GM15510 (cell line): ENCODE data around the gene SLC35B2.

Experiments
- POLR2A ChIP-seq: IDR thresholded peaks from 3 replicates; pipeline ENCODE4 v1.6.1; 2011; ENCODE audit warnings: borderline replicate concordance; ENCODE audit not compliant: insufficient read length; ENCODE audit errors: extremely low read depth

The SLC35B2 gene

DNA sequence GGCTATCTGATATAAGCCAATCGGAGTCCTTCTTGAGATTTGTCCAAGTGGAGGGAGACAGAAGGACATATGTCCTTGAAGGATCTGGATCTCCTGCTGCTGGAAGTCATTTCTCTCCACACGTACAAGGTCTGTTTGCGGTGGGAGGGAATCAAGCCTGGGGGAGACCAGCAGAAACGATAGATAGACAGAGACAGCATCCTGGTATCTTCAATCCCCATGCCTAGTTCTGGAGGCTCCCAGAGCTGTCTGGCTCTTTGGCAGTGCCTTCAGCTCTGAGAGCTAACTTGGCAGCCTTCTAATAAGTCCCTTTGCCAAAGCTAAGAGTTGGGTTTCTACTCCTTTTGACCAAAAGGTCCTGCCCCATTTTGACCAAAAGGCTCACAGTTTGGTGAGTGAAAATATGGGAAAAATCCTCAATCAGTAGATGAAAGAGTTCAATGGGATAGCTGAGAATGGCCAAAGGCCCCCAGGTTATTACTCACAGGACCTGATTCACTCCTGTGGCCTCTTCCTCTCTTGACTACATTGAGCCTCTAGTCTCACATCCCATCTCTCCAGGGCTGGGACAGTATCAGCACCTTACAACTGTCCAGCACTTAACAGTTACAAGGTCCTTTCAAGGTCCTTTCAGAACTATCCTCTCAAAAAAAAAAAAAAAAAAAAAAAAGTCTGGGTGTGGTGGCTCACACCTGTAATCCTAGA is 35.5 kb upstream of the SLC35B2 start:
- no peak for TF ChIP-seq POLR2A

DNA sequence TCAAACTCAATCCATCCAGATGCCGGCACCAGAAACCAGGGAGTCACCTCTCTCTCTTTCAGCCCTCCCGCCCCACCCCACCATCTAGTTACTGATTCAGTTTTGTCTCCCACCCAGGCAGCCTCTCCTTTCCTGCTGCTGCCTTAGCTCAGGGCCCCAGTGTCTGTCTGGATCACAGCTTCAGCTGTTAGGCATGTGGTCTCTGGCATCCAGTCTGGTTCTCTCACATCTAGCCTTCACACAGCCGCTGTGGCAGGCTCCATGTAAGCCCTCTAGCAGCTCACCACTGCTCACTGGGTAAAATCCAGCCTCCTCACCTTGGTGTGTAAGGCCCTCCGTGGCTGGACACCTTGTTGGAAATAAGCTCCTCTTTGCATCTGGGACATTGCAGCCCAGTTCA is 34.5 kb upstream of the SLC35B2 start:
- TF ChIP-seq POLR2A = no peak

DNA sequence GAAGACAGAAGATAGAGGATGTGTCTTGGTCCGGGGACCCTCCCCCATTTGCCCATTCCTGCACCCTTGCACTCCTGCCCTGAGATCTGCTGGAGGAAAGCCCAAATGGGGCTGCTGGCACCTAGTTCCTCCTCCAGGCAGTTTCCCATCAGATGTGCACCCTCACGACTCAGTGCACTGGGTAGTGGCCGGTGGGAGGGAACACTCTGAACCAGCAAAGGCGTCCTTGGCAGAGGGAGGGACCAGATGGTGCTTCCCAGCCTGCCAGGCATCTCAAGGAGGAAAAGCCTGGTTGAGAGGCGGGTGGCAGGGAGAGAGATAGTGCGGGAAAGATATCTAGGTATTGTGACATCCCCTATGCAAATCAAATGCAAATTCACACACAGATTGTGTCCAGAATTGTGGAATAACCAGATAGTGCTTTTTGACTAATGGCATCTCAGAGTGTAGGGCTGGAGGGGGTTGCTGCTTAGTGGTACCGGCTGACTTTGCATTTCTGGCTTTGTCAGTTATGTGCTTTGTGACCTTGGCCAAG is 32.5 kb upstream of the SLC35B2 start:
- no peak for TF ChIP-seq POLR2A

DNA sequence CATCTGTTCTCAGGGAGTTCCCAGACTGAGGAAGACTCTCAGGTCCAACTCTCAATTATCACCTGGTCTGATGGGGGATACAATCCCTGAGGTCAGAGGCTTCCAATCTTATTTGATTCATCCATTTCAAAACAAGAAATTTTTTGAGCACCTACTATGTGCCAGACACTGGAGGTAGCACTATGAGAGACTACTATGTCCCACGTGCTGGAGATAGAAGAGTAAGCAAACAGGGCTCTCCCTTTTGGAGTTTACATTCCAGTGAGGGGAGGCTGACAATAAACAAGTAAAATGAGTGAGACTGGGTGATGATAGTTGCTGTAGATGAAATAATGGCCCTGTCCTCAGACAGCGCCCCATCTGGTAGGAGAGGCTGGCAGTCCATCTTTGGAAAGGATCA is 29.4 kb upstream of the SLC35B2 start:
- TF ChIP-seq POLR2A = no peak

DNA sequence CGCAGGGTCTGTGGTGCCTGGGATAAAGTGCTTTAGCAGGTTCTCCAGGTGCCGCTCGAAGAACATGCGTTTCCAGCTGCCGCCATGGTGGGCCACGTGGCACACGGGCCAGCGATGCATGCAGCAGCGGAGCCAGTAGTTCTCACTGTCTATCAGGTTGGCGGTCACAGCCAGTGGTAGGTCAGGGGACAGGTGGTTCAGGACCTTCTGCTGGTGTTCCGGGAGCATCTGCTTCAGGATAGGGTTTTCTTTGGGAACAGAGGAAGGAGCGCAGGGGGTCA is 28.9 kb upstream of the SLC35B2 start:
- no peak for TF ChIP-seq POLR2A

DNA sequence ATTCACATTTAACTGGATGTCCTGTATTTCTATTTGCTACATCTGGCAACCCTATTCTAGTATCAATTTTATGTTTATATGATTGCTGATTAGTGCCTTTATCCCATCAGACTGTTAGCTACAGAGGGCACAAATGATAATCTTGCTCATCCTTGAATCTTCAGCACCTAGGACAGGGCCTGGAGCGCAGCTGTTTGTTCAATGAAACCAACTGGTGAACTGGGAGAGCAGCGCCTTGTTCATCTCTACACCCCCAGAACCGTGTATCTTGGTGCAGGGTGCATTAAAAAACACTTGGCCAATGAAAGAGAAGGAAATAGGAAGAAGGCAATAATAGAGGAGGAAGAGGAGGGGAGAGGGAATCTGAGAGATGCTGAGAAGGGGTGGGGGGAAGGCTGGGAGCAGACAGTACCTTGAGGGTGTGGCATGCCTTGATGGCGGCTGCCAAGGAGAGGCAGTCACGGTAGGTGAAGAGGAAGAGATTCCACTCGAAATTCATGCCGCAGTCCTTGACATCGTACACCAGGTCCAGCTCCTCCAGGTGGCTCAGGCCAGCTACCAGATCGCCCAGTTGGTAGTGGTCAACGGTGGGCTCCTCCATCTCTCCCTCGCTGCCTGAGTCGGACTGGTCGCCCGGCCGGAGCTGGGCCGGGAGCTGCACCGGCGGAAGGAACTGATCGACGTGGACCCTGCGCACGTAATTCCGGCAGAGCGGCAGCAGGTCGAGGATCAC is 28.4 kb upstream of the SLC35B2 start:
- TF ChIP-seq POLR2A = no peak

DNA sequence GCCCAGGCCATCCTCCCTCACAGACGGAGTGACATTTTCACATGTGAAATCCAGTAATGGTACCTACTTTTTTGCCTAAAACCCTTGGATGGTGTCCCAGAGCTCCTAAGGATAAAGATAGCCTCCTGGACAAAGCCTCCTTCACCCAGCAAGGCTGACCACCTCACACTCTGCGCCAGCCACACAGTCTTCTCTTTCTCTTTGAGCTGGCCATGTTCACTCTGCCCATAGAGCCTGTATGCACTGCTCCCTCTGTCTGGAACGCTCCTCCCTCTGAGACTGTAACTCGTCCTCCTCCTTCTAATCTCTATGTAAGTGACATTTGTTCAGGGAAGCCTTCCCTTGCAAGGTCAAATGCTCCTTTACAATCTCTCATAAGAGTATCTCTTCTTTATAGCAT is 27.5 kb upstream of the SLC35B2 start:
- no peak for TF ChIP-seq POLR2A

DNA sequence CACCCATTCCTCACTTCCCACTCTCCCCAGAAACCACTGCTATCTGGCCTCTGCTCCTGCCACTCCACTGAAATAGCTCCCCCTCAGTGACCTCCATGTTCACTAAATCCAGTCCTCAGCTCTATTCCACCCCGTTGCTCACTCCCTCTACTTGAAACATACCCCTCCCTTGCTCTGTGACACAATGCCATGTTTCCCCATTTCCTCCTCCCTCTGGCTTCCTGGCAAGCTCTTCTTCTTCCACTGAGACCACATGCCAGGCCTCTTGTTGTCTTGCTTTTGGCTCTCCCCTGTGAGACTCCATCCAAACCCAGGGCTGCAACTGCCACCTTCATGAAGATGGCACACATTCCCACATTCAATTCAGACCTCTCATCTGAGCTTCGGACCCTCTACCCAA is 26.8 kb upstream of the SLC35B2 start:
- no peak for TF ChIP-seq POLR2A

DNA sequence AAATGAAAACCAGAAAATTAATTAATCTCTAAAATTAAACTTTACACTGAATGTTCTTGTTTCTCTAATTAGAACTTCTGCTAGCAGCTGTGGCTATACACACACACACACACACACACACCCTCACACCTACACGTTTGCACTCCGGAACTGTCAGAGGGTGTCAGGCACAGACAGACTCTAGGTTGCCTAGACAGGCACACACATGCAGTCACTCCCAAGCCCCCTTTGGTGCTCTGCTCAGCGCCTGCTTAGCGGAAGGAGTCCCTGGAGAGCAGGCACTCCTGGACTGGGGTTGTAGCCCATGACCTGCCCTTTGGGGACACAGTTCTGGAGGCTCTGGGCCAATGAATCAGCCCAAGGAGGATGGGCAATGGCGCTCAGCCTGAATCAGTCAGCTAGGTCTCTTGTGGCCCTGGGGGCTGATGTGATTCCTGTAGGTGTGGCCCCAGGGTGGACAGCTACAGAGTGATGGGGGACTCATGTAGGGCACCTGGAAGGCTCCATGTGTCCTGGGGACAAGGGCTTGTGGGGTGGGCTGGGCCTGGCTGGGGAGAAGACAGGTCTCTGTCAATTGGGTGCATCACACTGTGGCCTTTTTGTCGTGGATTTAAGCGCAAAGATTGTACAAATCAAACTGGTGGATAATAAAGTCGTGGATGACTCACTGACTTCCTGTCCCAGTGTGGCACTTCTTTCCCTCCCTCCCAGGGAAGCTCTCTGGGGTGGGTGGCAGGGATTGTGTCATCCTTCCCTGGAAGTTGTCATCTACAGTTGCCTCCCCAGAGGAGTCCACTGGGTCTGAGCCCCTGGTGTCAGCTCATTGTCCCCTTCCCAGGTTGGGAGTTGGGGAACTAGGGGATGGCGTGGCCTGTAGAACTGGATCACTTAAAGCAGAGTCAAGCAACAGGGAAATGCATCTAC is 21.7 kb upstream of the SLC35B2 start:
- no peak for TF ChIP-seq POLR2A

DNA sequence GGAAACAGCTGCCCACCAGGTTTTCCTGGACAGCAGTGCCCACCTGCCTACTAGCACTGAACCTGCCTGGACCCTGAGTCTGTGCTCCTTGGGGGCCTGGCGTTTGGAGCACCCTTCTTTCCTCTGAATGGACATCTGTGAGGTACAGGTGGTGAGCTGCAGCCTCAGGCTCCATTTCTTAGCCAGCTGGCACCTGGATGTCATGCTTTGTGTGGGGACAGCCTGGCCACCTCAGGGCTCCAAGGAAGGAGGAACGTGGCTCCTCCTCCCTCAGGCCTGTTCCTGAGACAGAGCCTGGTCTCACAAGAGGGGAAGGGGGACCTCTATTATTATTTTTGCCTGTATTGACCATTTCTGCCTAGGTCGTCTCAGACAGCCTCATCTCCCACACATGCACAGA is 21.0 kb upstream of the SLC35B2 start:
- TF ChIP-seq POLR2A = no peak

DNA sequence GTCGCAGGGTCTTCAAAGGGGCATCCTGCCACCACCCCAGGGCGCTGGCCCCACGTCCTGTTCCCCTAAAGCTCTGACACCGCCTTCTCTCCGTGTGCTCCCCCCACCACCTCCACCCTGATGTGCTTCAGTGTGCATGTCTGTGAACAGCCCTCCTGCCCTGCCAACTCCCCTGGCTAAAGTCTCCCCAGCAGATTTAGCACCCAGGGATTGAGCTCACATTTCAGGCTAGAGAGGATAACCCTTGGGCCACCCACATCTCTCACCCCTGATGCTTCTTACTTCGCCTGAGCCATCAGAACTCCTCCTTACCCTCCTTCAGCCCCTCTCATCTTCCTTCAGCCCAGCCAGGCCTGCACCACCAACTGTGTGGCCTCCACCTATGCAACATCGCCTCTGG is 20.4 kb upstream of the SLC35B2 start:
- TF ChIP-seq POLR2A = no peak

DNA sequence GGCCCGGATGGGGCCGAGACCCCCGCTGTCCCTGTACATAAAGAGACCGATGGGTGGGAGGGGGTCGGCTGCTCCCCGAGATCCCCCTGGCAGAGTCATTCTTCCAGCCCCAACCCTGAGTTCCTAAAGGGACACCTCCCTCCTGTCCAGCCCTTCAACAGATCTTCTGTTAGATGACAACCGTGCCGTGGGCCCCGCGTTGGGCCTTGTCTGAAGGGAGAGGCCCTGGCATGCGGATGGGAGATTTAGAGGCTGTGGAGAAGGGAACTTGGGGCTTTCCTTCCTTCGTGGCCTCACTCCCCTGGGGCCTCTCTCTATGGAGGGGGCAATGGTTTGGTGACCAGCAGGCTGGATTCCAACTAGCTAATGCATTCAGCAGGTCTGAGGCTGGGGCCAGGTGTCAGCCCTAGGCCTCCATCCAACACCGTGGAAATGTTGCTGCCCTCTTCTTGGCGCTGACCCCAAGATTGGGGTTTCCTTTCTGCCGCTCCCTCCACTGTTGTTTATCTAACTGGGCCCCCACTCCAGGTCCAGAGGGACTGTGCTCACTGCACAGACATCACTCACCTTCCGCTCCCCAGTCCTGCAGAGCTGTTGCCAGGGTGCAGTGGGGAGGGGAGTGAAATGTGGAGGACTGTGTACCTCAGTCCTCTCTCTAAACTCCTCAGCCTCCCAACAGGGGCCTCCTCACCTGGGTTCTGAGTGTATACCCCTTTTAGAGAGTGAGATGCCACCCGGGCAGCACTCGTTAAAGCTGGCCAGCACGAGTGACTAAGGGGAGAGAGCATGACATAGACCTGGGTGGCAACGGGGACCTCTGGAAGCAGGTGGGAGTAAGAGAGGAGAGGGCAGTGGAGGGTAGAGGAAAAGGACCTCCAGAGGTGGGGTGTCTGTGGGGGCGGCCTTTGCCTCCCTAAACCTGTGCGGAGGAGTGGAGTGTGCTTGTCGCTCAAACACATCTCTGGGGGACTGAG is 19.6 kb upstream of the SLC35B2 start:
- TF ChIP-seq POLR2A = no peak

DNA sequence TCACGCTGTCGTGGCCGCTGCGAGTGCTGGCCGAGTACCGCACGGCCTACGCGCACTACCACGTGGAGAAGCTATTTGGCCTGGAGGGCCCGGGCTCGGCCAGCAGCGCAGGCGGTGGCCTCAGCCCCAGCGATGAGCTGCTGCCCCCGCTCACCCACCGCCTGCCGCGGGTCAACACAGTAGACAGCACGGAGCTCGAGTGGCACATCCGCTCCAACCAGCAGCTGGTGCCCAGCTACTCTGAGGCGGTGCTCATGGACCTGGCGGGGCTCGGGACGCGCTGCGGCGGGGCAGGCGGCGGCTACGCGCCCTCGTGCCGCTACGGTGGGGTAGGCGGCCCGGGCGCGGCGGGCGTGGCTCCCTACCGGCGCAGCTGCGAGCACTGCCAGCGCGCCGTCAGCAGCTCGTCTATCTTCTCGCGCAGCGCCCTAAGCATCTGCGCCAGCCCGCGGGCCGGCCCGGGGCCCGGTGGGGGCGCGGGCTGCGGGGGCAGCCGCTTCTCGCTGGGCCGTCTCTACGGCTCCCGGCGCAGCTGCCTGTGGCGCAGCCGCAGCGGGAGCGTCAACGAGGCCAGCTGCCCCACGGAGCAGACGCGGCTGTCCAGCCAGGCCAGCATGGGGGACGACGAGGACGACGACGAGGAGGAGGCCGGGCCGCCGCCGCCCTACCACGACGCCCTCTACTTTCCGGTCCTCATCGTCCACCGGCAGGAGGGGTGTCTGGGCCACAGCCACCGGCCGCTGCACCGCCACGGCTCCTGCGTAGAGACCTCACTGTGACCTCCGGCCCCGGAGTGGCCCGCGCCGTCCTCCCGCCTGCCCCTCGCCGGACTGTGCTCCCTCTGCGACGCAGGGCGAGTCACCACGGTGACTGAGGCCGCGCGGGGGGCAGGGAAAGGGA is 18.7 kb upstream of the SLC35B2 start:
- no peak for TF ChIP-seq POLR2A
